Peyer's patch (tissue), 4 donors: Measurements from ENCODE around the gene SORL1. TPM values are rescaled to one million over a fixed set of nuclear protein-coding genes. Genes with fewer than 3 reads are reported as not detected.

ENCODE experiments used
- DNase-seq, 3 donors: peaks; one replicate each; pipeline ENCODE4 v3.0.0-alpha.2; 2017 to 2019
- H3K27ac ChIP-seq, 4 donors: fragments of 200-600 bp; sonication (generic); one replicate each; pipeline ENCODE4 v1.5.1; 2016 to 2019
- H3K27me3 ChIP-seq, 2 donors: fragments of 200-600 bp; sonication (generic); one replicate each; pipeline ENCODE4 v1.5.1; 2019
- H3K36me3 ChIP-seq, 3 donors: fragments of 200-600 bp; sonication (generic); one replicate each; pipeline ENCODE4 v1.5.1; 2016 to 2019
- H3K4me1 ChIP-seq, 4 donors: fragments of 200-600 bp; sonication (generic); one replicate each; pipeline ENCODE4 v1.5.1; 2016 to 2019
- H3K4me3 ChIP-seq, 4 donors: fragments of 200-600 bp; sonication (generic); 1 replicate in 3 of 4; 2 replicates in 1 of 4; pipeline ENCODE4 v1.5.1; 2016 to 2019; ENCODE audit warnings: mild to moderate bottlenecking in 1 of 4
- H3K9me3 ChIP-seq, 4 donors: fragments of 200-600 bp; sonication (generic); one replicate each; pipeline ENCODE4 v1.5.1; 2016 to 2019; ENCODE audit warnings: mild to moderate bottlenecking in 1 of 4
- CTCF ChIP-seq, 6 experiments: fragments of 450-650 bp in 4 of 6; fragments of 200-600 bp in 2 of 6; sonication (generic) in 1 of 6; IDR thresholded peaks; one replicate each; pipeline ENCODE4 v1.5.1; 2017 to 2019; ENCODE audit warnings: antibody characterized with exemption in 6 of 6, mild to moderate bottlenecking in 3 of 6, moderate library complexity in 1 of 6
- POLR2A ChIP-seq, 2 donors: fragments of 450-650 bp; IDR thresholded peaks; one replicate each; pipeline ENCODE4 v1.5.1; 2017; ENCODE audit warnings: antibody characterized with exemption in 2 of 2, mild to moderate bottlenecking in 2 of 2, moderate library complexity in 2 of 2
- total RNA-seq, 4 donors: library from RNA; depleted of rRNA; stranded (reverse); fragments of >200 nt; gene quantifications; one replicate each; pipeline ENCODE4 v1.1.0, GENCODE V29; 2016

The SORL1 gene
- total RNA-seq, 4 donors from 2014 or later: 52.0 to 282 (median 191) TPM

GRCh38 chr11:121467965-121468364, 15.9 kb downstream of the SORL1 start:
- no peak overlapping the region for H3K4me3 ChIP-seq
- no peaks in the 10 kb centered on the region for H3K9me3 ChIP-seq
- peak in 2 of 3 donors; percentile 50 to 63 for DNase-seq
- peak overlapping the region in 2 of 4 donors; percentile 92 for H3K27ac ChIP-seq
- no peaks in the 10 kb centered on the region for H3K27me3 ChIP-seq
- H3K36me3 ChIP-seq: peaks cover 0 to 12% (median 0%) of the 10 kb centered on the region in 3 donors
- no peak for TF ChIP-seq CTCF (IDR thresholded peaks at IDR 0.05)
- TF ChIP-seq POLR2A (IDR thresholded peaks at IDR 0.05): no peak
- H3K4me1 ChIP-seq: peaks cover 0 to 29% (median 9%) of the 10 kb centered on the region in 4 donors

- DNase-seq: no peak
- Histone ChIP-seq H3K36me3 (peaks cover 0 to 20% (median 0%) of the 10 kb centered on the region in 3 donors), H3K9me3 (no peaks in the 10 kb centered on the region), H3K4me3 (no peak overlapping the region), H3K27me3 (no peaks in the 10 kb centered on the region), H3K4me1 (peaks cover 0 to 22% (median 9%) of the 10 kb centered on the region in 4 donors), H3K27ac (no peak overlapping the region)
- TF ChIP-seq POLR2A (IDR thresholded peaks at IDR 0.05) (no peak), CTCF (IDR thresholded peaks at IDR 0.05) (no peak)
Observed at GRCh38 chr11:121469910-121470309, 17.8 kb downstream of the SORL1 start.

- peaks cover 0 to 9% (median 7%) of the 10 kb centered on the region in 4 donors for H3K4me1 ChIP-seq
- H3K36me3 ChIP-seq: peaks cover 0 to 20% (median 0%) of the 10 kb centered on the region in 3 donors
- TF ChIP-seq POLR2A (IDR thresholded peaks at IDR 0.05): no peak
- H3K27ac ChIP-seq: no peak overlapping the region
- no peaks in the 10 kb centered on the region for H3K9me3 ChIP-seq
- no peaks in the 10 kb centered on the region for H3K27me3 ChIP-seq
- DNase-seq: no peak
- no peak overlapping the region for H3K4me3 ChIP-seq
Observed at GRCh38 chr11:121471167-121471566, 19.1 kb downstream of the SORL1 start.

- peaks cover 0 to 20% (median 0%) of the 10 kb centered on the region in 3 donors for H3K36me3 ChIP-seq
- no peaks in the 10 kb centered on the region for H3K9me3 ChIP-seq
- H3K4me3 ChIP-seq: no peak overlapping the region
- TF ChIP-seq CTCF (IDR thresholded peaks at IDR 0.05) (no peak), POLR2A (IDR thresholded peaks at IDR 0.05) (no peak)
- H3K4me1 ChIP-seq: peaks cover 0 to 8% (median 2%) of the 10 kb centered on the region in 4 donors
- no peaks in the 10 kb centered on the region for H3K27me3 ChIP-seq
- no peak overlapping the region for H3K27ac ChIP-seq
- DNase-seq: no peak
Observed at GRCh38 chr11:121472312-121472711, 20.2 kb downstream of the SORL1 start.

- DNase-seq: no peak
- TF ChIP-seq CTCF (IDR thresholded peaks at IDR 0.05) (no peak), POLR2A (IDR thresholded peaks at IDR 0.05) (no peak)
- peaks cover 0 to 21% (median 0%) of the 10 kb centered on the region in 3 donors for H3K36me3 ChIP-seq
- H3K4me3 ChIP-seq: no peak overlapping the region
- H3K4me1 ChIP-seq: peaks cover 0 to 3% (median 0%) of the 10 kb centered on the region in 4 donors
- no peak overlapping the region for H3K27ac ChIP-seq
- H3K9me3 ChIP-seq: no peaks in the 10 kb centered on the region
- no peaks in the 10 kb centered on the region for H3K27me3 ChIP-seq
Observed at GRCh38 chr11:121473064-121473777, 21.1 kb downstream of the SORL1 start.

GRCh38 chr11:121474680-121475079, 22.6 kb downstream of the SORL1 start:
- no peaks in the 10 kb centered on the region for H3K9me3 ChIP-seq
- no peak overlapping the region for H3K4me3 ChIP-seq
- peaks cover 0 to 35% (median 0%) of the 10 kb centered on the region in 3 donors for H3K36me3 ChIP-seq
- H3K27ac ChIP-seq: no peak overlapping the region
- TF ChIP-seq CTCF (IDR thresholded peaks at IDR 0.05) (no peak), POLR2A (IDR thresholded peaks at IDR 0.05) (no peak)
- no peak for DNase-seq
- H3K4me1 ChIP-seq: no peaks in the 10 kb centered on the region
- H3K27me3 ChIP-seq: no peaks in the 10 kb centered on the region
